GM19099 (cell line): ENCODE data around the gene DOLPP1.

Experiments used
- POLR2A ChIP-seq: IDR thresholded peaks from 3 replicates; pipeline ENCODE4 v1.6.1; 2011; ENCODE audit warnings: low read depth; ENCODE audit not compliant: insufficient read length; ENCODE audit errors: extremely low read depth

Gene DOLPP1

GRCh38 chr9:129058965-129059795, 21.7 kb upstream of the DOLPP1 start:
- TF ChIP-seq POLR2A, result no peak

DNA sequence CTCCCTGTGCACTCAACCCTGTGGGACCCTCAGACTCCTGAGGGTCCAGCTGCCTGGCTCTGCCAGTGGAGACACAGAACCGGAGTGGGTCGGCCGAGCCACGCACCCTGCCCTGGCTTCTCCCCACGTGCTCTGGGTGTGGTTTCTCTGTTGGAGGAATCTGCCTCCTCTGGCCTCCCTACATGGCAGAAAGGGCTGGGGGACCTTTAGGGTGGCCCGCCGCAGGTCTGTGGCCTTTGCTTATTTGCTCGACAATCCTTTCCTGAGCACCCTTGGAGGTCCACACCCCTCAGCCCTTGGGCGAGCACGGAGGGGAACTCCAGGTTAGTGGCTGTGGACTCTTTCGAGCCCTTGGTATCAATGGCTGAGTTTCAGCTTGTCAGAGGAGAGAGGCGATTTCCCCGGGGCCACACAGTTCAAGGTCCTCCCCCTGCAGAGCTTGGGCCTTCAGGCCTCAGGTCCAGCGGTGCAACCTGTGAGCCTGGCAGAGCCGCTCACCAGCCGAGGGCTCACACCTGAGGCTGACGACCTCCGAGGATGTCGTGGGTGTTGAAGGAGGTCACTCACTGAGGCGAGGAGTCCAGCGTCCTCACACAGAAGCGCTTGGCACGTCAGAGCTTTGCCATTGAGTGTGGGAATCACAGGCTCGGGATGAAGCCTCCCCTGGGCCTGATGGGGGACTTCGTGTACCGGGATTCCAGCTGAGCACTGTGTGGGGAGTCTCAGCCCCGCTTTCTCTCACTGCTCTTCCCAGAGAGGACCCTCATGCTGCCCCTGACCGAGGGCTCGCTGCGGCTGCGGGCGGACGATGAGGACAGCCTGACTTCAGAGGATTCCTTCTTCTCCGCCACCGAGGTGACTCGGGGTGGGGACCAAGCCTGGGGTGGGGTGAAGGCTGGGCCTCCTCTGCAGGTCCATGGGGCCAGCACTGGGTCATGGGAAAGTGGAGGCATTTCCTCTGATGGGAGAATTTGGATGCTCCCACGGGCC, 20.8 kb upstream of the DOLPP1 start:
- TF ChIP-seq POLR2A, result no peak

DNA sequence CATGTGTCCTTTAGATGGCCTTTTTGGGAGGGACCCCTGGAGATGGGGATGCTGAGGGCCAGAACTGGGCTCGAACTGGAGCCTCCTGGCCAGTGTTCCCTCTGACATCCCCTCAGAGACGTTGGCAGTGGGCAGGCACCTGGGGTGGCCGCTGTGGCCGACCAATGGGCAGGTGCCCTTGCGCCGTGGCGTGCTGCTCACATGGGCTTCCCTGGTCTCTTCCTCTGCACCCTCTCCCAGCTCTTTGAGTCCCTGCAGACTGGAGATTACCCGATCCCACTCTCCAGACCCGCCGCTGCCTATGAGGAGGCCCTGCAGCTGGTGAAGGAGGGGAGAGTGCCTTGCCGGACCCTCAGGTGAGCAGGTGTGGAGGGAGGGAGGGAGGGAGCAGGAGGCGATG, 19.9 kb upstream of the DOLPP1 start:
- TF ChIP-seq POLR2A, result no peak

DNA sequence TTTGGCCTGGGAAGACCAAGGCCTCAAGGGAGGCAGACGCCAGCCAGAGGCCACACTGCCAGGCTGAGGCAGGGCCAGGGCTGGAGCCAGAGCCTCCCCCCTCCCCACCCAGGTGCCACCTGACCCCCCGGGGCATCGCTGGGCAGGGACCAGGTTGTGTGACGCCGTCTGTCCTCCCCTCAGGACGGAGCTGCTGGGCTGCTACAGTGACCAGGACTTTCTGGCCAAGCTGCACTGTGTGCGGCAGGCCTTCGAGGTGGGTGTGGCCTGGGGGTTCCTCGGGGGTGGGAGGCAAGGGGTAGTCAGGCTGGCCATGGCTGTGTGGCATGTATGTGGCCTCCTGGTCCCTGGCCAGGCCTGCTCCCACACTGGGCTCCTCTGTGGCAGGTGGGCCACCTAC, 17.9 kb upstream of the DOLPP1 start:
- TF ChIP-seq POLR2A, result no peak

DNA sequence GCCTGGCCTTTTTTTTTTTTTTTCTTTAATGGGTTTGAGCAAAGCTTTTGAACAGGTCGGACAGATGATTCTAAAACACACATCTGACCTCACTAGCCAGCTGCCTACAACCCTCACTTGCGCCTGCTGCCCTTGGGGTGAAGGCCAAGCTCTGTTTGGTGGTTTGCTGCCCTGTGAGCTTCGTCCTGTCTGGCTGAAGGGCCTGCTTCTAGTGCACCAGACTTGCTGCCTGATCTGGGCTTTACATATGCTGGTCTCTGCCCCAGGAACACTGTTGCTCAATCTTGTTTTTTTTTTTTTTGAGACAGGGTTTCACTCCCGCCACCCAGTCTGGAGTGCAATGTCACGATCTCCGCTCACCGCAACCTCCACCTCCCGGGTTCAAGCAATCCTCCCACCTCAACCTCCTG, 16.4 kb upstream of the DOLPP1 start:
- no peak for TF ChIP-seq POLR2A

GRCh38 chr9:129068110-129068509, 12.8 kb upstream of the DOLPP1 start:
- TF ChIP-seq POLR2A, result no peak

DNA sequence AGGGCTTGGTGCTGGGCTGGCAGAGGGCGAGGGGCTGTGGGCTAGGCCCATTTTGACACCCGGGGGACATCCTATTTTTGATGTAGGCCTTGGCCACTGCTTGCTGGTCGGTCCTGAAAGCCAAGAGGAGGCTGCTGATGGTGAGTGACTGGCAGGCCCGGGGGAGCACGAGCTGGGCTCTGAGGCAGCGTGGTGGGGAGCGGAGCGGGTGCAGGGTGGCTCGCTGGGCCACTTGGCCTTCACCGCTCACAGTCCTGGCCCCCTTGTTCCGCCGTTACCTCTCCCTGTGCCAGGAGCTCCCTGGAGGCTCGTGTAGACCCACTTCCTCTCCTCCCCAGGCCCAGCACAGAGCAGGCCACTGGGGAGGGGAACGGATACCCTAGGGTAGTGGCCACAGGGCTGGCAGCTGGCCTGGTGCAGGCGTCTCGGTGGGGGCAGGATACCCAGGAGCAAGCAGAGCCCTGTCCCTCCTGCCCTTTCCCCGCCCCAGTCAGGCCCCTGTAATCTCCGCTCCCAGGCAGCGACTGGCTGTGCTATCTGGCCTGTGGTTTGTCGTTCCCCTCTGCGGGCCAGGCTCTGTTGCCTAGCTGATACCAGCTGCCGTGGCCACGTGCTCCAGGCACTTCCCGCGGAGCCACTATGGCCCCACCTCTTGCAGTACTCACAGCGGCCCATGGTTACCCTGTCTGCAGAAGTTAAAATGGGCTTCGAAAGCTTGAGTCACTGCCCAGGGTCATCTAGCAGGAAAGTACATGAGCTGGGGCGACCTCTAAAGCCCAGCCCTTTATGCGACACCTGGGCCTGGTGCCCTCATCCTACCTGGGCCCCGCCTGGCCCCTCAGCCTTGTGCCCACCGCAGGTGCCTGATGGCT, 11.7 kb upstream of the DOLPP1 start:
- peak; percentile 42 for TF ChIP-seq POLR2A

DNA sequence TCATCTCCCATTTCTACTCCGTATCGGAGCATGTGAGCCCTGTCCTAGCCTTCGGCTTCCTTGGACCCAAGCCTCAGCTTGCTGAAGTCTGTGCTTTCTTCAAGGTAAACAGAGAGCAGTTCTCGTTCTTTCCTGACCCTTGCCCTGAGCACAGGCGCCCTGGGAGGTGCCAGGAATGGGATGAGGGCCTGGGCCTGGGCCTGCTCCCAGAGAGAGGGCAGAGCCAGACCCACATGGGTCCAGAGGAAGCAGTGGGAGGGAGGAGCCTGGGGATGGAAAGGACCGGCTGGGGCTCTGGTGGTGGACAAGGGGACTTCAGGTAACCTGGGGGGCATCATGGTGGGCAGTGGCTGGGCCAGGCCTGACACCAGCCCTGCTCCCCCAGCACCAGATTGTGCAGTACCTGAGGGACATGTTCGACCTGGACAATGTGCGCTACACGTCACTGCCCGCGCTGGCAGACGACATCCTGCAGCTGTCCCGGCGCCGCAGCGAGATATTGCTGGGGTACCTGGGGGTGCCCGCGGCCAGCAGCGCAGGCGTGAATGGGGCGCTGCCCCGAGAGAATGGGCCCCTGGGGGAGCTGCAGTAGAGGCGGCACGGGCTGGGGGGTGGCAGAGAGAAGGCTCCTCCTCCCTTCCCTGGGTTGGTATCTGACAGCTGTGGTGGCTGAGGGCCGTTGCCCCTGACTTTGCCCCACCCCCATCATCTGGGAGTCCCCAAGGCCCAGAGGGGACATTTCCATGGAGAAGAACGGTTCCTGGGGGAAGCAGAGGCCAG, 10.9 kb upstream of the DOLPP1 start:
- TF ChIP-seq POLR2A, result no peak

DNA sequence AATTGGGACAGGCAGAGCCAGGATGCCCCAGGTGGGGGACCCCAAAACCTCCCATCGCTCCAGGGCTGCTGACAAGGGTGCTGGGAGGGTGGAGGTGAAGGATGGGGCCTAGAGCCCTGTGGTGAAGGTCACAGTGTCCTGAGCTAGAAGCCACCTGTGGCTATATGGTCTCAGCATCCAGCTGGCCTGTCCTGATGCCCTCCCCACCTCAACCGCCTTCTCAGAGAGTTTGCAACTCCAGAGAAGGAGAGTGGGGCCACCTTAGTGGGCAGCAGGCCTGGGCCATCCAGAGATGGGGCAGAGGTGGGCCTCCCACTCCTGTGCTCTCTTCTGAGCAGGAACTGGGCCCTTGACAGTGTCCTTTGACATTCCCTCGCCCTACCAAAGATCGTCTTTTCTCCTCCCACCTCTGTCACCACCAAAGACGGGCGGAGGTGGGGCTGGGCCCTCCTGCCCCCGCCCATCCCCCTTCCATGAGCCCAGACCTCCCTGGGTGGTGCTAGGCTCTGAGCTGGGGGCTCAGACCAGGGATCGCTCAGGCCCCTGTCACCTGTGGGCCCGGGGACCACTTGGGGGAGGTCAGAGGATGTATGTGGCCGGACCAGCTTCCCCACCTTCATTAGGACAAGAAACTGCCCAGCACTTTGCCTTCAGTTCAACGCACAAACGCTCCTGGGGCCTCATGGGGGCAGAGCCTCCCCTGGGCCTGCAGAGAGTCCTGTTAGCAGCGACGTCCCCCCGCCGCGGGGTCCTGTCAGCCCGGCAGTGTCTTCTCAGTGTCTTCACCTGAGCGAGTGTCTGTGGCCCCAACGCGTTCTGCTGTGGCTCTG, 10.0 kb upstream of the DOLPP1 start:
- TF ChIP-seq POLR2A, result no peak

DNA sequence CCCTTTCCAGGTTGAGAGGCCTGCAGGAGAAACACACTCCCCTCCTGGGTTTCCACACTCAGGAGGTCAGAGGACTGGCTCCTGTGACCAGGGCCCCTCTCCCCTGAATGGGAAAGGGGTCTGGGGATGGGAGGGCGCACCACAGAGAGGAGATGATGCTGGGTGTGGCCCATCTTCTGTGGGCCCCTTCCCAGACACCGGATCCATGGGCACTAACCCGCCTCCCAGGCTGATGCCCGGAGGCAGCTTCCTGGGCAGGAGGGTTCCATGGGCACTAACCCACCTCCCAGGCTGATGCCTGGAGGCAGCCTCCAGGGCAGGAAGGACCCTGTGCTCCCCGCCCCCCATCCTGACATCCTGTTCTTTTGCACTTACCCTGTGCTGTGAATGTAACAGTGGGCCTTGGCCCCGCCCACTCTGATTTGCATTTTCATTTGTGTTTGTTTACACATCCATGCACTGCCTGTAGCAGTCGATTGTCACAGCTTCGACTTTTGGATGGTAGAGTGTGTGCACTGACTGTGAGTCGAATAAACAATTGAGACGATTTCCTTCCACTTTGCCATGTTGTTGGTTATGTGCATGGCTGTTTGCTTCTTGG, 9.3 kb upstream of the DOLPP1 start:
- no peak for TF ChIP-seq POLR2A

GRCh38 chr9:129072171-129072570, 8.7 kb upstream of the DOLPP1 start:
- TF ChIP-seq POLR2A, result no peak

GRCh38 chr9:129073404-129073803, 7.5 kb upstream of the DOLPP1 start:
- no peak for TF ChIP-seq POLR2A

GRCh38 chr9:129074106-129074505, 6.8 kb upstream of the DOLPP1 start:
- TF ChIP-seq POLR2A, result no peak
